Gastrocnemius medialis (tissue), 4 donors: ENCODE data around the gene SSR2.

ENCODE experiments used
- POLR2A ChIP-seq, 2 donors: fragments of 450-650 bp; IDR thresholded peaks; one replicate each; pipeline ENCODE4 v1.6.1; 2017; ENCODE audit warnings: antibody characterized with exemption in 2 of 2, mild to moderate bottlenecking in 2 of 2, moderate library complexity in 2 of 2
- TF ChIP-seq, protein P1 (sequence below), 5 experiments: fragments of 450-650 bp in 3 of 5; fragments of 200-600 bp in 2 of 5; sonication (generic) in 2 of 5; IDR thresholded peaks in 4 of 5; conservative IDR thresholded peaks in 1 of 5; 1 replicate in 4 of 5; 2 replicates in 1 of 5; pipeline ENCODE4 v1.5.1; 2016 to 2019; ENCODE audit warnings: antibody characterized with exemption in 5 of 5, mild to moderate bottlenecking in 3 of 5, moderate library complexity in 3 of 5

DNA sequence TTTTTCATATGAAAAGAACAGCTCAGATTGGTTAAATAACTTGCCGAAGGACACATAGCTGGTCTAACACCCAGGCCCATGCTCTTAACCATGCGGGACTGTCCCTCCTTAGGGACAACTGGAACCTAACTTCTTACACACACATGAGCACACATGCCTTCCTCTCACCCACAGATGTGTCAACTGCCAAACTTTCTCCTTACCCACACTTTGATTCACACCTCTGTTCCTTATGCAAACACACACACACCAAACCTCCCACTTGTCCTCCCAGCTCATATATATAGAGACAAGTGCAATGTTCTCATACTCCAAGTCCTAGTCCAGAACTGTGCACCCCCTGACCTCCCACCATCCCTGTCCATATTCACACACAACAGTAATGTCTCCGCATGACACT lies 44.5 kb upstream of the SSR2 start:
- TF ChIP-seq, protein P1, sequence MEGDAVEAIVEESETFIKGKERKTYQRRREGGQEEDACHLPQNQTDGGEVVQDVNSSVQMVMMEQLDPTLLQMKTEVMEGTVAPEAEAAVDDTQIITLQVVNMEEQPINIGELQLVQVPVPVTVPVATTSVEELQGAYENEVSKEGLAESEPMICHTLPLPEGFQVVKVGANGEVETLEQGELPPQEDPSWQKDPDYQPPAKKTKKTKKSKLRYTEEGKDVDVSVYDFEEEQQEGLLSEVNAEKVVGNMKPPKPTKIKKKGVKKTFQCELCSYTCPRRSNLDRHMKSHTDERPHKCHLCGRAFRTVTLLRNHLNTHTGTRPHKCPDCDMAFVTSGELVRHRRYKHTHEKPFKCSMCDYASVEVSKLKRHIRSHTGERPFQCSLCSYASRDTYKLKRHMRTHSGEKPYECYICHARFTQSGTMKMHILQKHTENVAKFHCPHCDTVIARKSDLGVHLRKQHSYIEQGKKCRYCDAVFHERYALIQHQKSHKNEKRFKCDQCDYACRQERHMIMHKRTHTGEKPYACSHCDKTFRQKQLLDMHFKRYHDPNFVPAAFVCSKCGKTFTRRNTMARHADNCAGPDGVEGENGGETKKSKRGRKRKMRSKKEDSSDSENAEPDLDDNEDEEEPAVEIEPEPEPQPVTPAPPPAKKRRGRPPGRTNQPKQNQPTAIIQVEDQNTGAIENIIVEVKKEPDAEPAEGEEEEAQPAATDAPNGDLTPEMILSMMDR (IDR thresholded peaks at IDR 0.05 in 4 of 5, conservative IDR thresholded peaks at IDR 0.05 in 1 of 5), result no peak
- no peak for TF ChIP-seq POLR2A (IDR thresholded peaks at IDR 0.05)
